ENCODE data around the gene ZC3H7A. TPM values are rescaled to one million over a fixed set of nuclear protein-coding genes. Genes with fewer than 3 reads are reported as not detected.
"Not testable (repeated sequence)": the region's sequence is repeated elsewhere in the genome, so short reads cannot be mapped to it uniquely, and the experiment has no call there.

Gene ZC3H7A, protein sequence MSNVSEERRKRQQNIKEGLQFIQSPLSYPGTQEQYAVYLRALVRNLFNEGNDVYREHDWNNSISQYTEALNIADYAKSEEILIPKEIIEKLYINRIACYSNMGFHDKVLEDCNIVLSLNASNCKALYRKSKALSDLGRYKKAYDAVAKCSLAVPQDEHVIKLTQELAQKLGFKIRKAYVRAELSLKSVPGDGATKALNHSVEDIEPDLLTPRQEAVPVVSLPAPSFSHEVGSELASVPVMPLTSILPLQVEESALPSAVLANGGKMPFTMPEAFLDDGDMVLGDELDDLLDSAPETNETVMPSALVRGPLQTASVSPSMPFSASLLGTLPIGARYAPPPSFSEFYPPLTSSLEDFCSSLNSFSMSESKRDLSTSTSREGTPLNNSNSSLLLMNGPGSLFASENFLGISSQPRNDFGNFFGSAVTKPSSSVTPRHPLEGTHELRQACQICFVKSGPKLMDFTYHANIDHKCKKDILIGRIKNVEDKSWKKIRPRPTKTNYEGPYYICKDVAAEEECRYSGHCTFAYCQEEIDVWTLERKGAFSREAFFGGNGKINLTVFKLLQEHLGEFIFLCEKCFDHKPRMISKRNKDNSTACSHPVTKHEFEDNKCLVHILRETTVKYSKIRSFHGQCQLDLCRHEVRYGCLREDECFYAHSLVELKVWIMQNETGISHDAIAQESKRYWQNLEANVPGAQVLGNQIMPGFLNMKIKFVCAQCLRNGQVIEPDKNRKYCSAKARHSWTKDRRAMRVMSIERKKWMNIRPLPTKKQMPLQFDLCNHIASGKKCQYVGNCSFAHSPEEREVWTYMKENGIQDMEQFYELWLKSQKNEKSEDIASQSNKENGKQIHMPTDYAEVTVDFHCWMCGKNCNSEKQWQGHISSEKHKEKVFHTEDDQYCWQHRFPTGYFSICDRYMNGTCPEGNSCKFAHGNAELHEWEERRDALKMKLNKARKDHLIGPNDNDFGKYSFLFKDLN
- total RNA-seq (2014; rRNA removed; shearing (Covaris generic)), result 19.7 and 27.0 TPM in 2 replicates

DNA sequence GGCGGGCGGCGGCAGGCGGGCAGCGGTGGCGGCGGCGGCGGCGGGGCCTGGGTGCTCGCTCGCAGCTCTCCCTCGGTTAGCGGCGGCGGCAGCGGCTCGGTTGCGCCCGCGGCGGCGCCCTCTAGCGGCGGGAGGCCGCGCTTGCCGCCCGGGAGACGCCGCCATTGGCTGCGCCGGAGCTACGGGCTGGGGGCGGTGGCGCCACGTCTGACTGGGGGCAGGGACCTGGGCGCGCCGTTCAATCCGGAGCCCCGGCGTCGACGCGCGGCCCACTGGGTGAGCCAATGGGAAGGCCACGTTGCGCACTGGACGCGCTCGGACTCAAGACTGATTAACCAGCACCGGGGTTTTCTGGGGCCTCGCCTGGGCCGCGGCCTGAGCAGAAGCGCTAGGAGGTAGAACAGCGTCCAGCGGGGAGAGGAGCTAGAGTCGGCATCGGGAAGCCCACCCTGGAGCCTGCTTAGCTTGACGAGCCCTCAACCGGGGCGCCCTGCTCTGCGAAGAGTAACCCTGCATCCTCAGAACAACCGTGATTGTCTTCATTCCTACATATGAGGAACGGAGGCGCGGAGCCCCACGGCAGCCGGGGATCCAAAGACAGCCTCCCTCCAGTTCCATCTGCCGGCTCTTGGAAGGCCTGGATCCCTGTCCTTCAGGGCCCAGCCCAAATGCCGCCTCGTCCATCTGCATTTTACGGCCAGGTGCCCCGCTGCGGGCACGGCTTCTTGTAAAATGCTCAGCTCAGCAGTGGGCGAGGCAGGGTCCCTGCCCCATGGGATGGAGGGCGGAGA, at the start of gene ZC3H7A:
TSS of gene ZC3H7A (minus strand) at position 93 of the 791 bp plus-strand sequence. CDS start 14,904 bp downstream, outside the sequence.
- Histone ChIP-seq H3K4me3 (ENCODE audit: insufficient read depth, low read depth, low read length) (peak within 1 kb of the TSS; percentile 87), H3K27me3 (ENCODE audit: control insufficient read depth, insufficient read depth, low read length) (no peaks in the 10 kb centered on the region), H3K36me3 (replicated peaks; ENCODE audit: control insufficient read depth, insufficient read depth, low read length) (peaks cover 1% of the 10 kb centered on the region; the same call in 1 of the 2 replicates)
- peak; percentile 99 for DNase-seq

DNA sequence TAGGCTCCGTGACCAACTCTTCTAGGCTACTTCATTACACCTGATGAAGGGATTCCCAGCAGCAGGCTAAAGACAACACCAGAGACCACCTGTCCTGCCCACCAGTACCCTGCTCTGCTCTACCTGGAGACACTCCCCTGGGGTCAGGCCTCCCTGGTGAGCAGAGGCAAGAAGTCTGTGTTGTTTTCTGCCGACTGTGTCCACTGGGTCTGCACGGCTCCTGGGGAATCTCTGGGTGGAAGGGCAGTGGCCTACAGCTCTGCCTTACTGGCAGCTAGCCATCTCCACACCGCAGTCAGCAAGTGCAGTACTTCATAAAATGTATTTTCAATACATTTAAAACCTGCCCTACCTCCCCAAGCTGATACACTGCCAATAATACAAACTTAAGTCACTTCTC, 47.4 kb upstream of the ZC3H7A start:
- H3K4me3 ChIP-seq (ENCODE audit: insufficient read depth, low read depth, low read length), result no peak overlapping the region
- peaks cover 67% of the 10 kb centered on the region for H3K36me3 ChIP-seq (replicated peaks; ENCODE audit: control insufficient read depth, insufficient read depth, low read length)
- no peaks in the 10 kb centered on the region for H3K27me3 ChIP-seq (ENCODE audit: control insufficient read depth, insufficient read depth, low read length)

DNA sequence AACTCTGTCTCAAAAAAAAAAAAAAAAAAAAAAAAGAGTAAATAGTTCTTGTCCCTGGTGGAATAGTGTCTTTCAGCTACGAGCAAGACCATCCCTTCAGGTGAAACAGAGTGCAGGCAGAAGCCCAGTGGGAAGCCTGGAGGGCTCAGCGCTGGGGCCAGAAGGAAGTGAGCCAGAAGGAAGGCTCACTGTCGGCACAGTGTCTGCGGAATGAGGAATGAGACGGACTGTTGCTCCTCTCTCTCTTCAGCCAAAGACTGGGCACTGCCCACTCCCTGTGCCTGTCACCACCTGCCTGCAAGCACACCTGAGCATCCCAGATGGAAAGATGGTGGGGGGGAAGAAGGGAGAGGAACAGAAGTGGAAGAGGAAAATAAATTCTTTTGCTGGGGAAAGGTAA, 46.8 kb upstream of the ZC3H7A start:
- peaks cover 67% of the 10 kb centered on the region for H3K36me3 ChIP-seq (replicated peaks; ENCODE audit: control insufficient read depth, insufficient read depth, low read length)
- DNase-seq, result no peak
- no peaks in the 10 kb centered on the region for H3K27me3 ChIP-seq (ENCODE audit: control insufficient read depth, insufficient read depth, low read length)
- H3K4me3 ChIP-seq (ENCODE audit: insufficient read depth, low read depth, low read length), result no peak overlapping the region

More for the DNA sequence above, 47.4 kb upstream of the ZC3H7A start:
- DNase-seq, result no peak

DNA sequence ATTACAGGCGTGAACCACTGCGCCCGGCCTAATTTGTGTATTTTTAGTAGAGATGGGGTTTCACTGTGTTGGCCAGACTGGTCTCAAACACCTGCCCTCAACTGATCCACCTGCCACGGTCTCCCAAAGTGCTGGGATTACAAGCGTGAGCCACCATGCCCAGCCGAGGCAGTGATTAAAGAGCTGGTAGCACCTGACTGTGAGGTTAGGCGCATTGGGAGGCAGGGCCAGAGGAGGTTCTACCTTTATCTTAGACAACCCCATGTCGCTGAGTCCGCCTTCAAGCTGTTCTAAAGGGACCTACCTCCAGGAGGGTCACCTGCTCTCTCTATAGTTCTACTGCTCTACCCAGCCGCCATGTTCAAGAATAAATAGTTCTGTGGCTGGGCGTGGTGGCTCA, 46.1 kb upstream of the ZC3H7A start:
- Histone ChIP-seq H3K27me3 (ENCODE audit: control insufficient read depth, insufficient read depth, low read length) (no peaks in the 10 kb centered on the region), H3K4me3 (ENCODE audit: insufficient read depth, low read depth, low read length) (no peak overlapping the region), H3K36me3 (replicated peaks; ENCODE audit: control insufficient read depth, insufficient read depth, low read length) (peaks cover 68% of the 10 kb centered on the region)
- DNase-seq, result no peak

DNA sequence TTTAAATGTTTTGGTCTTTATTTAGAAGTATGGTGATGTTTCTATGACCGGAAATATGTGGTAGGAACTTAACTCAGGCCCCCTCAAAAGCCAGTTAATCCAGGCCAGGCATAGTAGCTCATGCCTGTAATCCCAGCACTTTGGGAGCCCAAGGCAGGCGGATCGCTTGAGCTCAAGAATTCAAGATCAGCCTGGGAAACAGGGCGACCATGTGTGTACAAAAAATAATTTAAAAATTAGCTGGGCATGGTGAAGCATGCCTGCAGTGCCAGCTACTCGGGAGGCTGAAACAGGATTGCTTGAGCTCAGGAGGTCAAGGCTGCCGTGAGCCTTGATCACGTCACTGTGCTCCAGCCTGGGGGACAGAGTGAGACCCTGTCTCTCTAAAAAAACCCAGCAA, 44.0 kb upstream of the ZC3H7A start:
- H3K27me3 ChIP-seq (ENCODE audit: control insufficient read depth, insufficient read depth, low read length), result no peaks in the 10 kb centered on the region
- peaks cover 66% of the 10 kb centered on the region for H3K36me3 ChIP-seq (replicated peaks; ENCODE audit: control insufficient read depth, insufficient read depth, low read length)

DNA sequence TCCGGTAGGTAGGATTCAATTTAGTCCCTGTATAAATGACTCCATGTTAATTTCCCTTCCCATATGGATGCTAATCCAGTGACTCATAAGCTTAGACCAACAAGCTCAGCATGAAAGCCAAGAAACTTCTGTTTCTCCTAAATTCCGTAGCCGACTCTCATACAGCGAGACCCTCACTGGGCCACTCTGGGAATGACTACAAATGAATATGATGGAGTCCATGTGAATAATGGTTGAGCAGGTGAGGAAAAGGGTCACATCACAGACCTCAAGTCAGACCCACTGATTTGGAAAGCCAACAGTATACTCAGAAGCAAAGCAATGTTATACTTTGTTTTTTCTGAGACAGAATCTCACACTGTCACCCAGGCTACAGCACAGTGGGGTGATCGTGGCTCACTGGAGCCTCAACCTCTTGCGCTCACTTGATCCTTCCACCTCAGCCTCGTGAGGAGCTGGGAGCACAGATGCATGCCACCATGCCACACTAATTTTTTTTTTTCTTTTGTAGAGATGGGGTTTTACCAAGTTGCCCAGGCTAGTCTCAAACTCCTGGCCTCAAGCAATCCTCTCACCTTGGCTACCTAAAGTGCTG, 39.7 kb upstream of the ZC3H7A start:
- Histone ChIP-seq H3K4me3 (ENCODE audit: insufficient read depth, low read depth, low read length) (no peak overlapping the region), H3K27me3 (ENCODE audit: control insufficient read depth, insufficient read depth, low read length) (no peaks in the 10 kb centered on the region), H3K36me3 (replicated peaks; ENCODE audit: control insufficient read depth, insufficient read depth, low read length) (peaks cover 36% of the 10 kb centered on the region)
- DNase-seq, result peak; percentile 22

More for the DNA sequence above, 44.0 kb upstream of the ZC3H7A start:
- H3K4me3 ChIP-seq (ENCODE audit: insufficient read depth, low read depth, low read length), result no peak overlapping the region
- no peak for DNase-seq

DNA sequence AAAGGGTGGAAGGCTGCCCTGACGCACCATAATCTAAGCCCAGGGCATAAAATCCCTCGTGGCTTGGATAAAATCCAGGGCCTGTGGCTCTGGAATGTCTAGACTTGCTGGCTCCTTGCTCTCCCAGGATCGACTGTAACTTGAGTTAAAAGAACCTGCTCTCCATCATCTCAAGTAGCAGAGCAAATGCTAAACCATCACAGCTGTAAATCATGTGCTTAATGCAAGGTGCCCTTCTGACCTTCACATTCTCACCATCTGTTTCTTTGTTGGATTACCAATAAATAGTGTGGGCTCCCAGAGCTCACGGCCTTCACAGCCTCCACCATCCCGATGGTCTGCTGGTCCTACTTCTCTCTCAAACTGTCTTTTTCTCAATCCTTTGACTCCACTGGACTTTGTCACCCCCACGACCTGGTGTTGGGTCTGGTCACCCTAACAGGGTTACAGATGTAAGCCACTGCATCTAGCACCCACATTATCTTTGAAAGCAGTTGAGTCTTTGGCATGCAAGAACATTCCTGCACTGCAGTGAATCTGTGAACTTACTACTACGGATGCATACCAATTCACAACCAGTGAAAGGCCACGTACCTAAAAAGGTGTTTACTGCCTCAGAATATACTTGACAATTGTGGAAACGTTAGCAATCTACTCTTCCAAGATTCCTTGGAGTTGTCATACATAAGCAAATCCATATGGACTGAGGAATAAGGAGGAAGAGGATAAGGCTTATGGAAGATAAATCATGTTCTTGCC, 39.0 kb upstream of the ZC3H7A start:
- no peak for DNase-seq
- H3K36me3 ChIP-seq (replicated peaks; ENCODE audit: control insufficient read depth, insufficient read depth, low read length), result peaks cover 30% of the 10 kb centered on the region
- no peak overlapping the region for H3K4me3 ChIP-seq (ENCODE audit: insufficient read depth, low read depth, low read length)
- no peaks in the 10 kb centered on the region for H3K27me3 ChIP-seq (ENCODE audit: control insufficient read depth, insufficient read depth, low read length)

DNA sequence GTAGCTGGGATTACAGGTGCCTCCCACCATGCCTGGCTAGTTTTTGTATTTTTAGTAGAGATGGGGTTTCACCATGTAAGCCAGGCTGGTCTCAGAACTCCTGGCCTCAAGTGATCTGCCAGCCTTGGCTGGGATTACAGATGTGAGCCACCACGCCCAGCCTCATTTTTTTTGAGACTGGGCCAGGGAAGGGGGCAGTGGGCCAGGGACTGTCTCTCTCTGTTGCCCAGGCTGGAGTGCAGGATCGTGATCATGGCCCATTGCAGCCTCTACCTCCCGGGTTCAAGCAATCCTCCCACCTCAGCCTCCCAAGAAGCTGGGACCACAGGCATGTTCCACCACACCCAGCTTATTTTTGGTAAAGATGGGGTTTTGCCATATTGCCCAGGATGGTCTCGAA, 38.3 kb upstream of the ZC3H7A start:
- DNase-seq, result no peak
- H3K27me3 ChIP-seq (ENCODE audit: control insufficient read depth, insufficient read depth, low read length), result no peaks in the 10 kb centered on the region
- peaks cover 25% of the 10 kb centered on the region for H3K36me3 ChIP-seq (replicated peaks; ENCODE audit: control insufficient read depth, insufficient read depth, low read length)
- H3K4me3 ChIP-seq (ENCODE audit: insufficient read depth, low read depth, low read length), result no peak overlapping the region

DNA sequence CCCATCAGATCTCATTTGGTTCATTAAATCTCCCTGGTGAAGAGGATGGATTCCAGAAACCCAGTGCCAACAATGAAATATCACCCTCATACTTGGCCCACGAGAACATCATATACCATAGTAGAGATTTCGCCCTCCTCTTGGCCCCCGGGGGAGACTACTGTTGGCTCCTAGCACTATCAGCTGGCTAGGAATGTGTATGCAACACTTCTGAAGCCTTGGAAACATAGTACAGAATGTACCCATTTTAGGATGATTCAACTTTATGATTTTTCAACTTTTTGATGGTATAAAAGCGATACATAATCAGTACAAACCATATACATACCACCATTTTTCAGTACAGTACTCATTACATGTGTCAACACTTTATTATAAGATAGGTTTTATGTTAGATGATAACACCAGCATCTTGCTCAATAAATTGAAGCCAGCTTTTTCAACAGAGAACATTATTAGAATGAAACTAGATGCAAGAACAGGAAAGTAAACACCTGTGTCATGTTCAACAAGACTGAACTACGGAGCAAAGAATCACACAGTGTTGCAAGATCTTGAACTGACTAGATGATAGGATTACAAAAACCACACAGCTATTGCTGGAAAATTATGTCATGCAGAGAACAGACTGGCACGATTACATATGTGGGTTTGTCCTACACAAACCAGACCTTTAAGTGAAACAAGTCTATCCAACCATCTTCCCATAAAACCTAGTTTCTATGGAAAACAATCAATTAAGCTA, 37.1 kb upstream of the ZC3H7A start:
- Histone ChIP-seq H3K4me3 (ENCODE audit: insufficient read depth, low read depth, low read length) (no peak overlapping the region), H3K27me3 (ENCODE audit: control insufficient read depth, insufficient read depth, low read length) (no peaks in the 10 kb centered on the region), H3K36me3 (replicated peaks; ENCODE audit: control insufficient read depth, insufficient read depth, low read length) (peaks cover 17% of the 10 kb centered on the region)
- DNase-seq, result no peak

DNA sequence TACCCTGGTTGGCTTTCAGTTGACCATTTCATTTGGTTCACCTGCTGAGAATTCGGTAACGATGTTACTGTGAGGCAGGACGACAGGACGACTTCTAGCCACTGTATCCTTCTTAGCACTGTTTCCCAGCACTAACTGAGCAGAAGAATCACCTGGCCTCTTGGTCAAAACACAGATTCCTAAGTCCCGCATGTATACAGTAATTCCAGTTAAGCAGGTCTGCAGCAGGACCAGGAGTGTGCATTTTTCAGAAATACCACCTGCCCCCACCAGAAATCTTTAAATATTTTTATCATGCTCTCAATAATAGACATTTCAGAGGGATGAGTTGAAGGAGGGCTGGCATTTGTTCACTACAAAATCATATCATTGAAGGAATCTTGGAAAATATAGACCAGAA, 31.6 kb upstream of the ZC3H7A start:
- no peak for DNase-seq
- Histone ChIP-seq H3K4me3 (ENCODE audit: insufficient read depth, low read depth, low read length) (no peak overlapping the region), H3K36me3 (replicated peaks; ENCODE audit: control insufficient read depth, insufficient read depth, low read length) (no peaks in the 10 kb centered on the region), H3K27me3 (ENCODE audit: control insufficient read depth, insufficient read depth, low read length) (no peaks in the 10 kb centered on the region)

DNA sequence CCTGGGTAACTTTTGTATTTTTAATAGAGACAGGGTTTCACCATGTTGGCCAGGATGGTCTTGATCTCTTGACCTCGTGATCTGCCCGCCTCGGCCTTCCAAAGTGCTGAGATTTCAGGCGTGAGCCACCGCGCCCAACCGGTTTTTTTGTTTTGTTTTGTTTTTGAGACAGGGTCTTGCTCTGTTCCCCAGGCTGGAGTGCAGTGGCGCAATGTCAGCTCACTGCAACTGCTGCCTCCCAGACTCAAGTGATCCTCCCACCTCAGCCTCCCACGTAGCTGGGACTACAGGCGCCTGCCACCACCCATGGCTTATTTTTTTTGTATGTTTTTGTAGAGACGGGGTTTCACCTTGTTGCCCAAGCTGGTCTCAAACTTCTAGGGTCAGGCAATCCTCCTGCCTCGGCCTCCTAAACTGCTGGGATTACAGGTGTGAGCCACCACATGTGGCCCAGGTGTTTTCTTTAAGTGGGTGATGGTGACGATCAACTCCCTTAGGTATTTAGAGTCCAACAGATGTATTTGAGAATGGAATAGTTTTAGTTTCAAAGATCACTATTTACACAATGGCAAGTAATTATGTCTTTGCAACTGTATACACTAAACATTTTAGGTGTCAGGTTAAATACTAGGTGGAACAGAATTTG, 28.6 kb upstream of the ZC3H7A start:
- H3K27me3 ChIP-seq (ENCODE audit: control insufficient read depth, insufficient read depth, low read length); H3K36me3 ChIP-seq (replicated peaks; ENCODE audit: control insufficient read depth, insufficient read depth, low read length); H3K4me3 ChIP-seq (ENCODE audit: insufficient read depth, low read depth, low read length); DNase-seq: not testable (repeated sequence)

DNA sequence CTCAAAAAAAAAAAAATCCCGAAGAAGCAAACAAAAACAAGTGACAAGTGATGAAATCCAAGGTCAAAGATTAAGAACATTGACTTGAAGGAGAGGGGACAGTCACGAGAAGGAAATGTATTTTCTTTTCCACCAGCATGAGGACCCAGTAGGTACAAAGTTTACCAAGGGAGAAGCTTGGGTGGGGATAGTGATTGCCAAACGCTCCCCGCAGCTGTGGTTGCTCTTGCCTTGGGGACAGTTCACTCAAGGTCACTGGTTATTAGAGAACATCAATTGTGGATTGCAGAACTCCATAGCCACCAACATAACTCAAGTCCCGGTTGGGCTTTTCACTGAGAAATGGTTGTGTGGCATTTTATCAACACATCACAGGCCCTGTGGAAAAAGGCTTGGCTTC, 27.3 kb upstream of the ZC3H7A start:
- H3K36me3 ChIP-seq (replicated peaks; ENCODE audit: control insufficient read depth, insufficient read depth, low read length), result no peaks in the 10 kb centered on the region
- DNase-seq, result no peak
- no peak overlapping the region for H3K4me3 ChIP-seq (ENCODE audit: insufficient read depth, low read depth, low read length)
- H3K27me3 ChIP-seq (ENCODE audit: control insufficient read depth, insufficient read depth, low read length), result no peaks in the 10 kb centered on the region

Measured in H7 (cell line).